ENCODE measurements around the gene LIPI.

DNA sequence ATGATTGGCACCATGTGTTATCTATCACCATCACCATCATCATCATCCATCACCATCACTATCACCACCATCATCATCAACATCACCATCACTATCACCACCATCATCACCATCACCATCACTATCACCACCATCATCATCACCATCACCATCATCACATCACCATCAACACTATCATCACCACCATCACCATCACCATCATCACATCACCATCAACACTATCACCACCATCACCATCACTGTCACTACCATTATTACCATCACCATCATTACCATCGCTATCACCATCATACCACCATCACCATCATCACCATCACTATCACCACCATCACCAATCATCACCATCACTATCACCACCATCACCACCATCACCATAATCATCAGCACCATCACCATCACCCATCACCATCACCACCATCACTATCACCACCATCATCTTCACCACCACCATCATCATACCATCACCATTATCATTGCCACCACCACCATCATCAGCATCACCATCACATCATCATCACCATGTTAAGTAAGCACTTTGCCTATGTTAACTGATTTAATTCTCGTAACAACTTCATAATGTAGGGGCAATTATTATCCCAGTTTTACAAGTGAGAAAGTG, 112.8 kb downstream of the LIPI start:
- TF ChIP-seq ISL1 (CRISPR knock-in tag; IDR thresholded peaks at IDR 0.05), result no peak
- no peak for TF ChIP-seq SNAI2 (CRISPR knock-in tag; IDR thresholded peaks at IDR 0.05)
- no peak for TF ChIP-seq ARNTL (CRISPR knock-in tag; IDR thresholded peaks at IDR 0.05; ENCODE audit: borderline replicate concordance, low read depth)
- no peak for TF ChIP-seq TCF4 (CRISPR knock-in tag; IDR thresholded peaks at IDR 0.05; ENCODE audit: borderline replicate concordance)
- TF ChIP-seq, protein P1, sequence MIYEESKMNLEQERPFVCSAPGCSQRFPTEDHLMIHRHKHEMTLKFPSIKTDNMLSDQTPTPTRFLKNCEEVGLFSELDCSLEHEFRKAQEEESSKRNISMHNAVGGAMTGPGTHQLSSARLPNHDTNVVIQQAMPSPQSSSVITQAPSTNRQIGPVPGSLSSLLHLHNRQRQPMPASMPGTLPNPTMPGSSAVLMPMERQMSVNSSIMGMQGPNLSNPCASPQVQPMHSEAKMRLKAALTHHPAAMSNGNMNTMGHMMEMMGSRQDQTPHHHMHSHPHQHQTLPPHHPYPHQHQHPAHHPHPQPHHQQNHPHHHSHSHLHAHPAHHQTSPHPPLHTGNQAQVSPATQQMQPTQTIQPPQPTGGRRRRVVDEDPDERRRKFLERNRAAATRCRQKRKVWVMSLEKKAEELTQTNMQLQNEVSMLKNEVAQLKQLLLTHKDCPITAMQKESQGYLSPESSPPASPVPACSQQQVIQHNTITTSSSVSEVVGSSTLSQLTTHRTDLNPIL (CRISPR knock-in tag; IDR thresholded peaks at IDR 0.05; ENCODE audit: low read depth), result no peak
- TF ChIP-seq, protein P2, sequence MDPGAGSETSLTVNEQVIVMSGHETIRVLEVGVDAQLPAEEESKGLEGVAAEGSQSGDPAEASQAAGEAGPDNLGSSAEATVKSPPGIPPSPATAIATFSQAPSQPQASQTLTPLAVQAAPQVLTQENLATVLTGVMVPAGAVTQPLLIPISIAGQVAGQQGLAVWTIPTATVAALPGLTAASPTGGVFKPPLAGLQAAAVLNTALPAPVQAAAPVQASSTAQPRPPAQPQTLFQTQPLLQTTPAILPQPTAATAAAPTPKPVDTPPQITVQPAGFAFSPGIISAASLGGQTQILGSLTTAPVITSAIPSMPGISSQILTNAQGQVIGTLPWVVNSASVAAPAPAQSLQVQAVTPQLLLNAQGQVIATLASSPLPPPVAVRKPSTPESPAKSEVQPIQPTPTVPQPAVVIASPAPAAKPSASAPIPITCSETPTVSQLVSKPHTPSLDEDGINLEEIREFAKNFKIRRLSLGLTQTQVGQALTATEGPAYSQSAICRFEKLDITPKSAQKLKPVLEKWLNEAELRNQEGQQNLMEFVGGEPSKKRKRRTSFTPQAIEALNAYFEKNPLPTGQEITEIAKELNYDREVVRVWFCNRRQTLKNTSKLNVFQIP (CRISPR knock-in tag; IDR thresholded peaks at IDR 0.05; ENCODE audit: borderline replicate concordance, low read depth), result no peak
- TF ChIP-seq, protein P3, sequence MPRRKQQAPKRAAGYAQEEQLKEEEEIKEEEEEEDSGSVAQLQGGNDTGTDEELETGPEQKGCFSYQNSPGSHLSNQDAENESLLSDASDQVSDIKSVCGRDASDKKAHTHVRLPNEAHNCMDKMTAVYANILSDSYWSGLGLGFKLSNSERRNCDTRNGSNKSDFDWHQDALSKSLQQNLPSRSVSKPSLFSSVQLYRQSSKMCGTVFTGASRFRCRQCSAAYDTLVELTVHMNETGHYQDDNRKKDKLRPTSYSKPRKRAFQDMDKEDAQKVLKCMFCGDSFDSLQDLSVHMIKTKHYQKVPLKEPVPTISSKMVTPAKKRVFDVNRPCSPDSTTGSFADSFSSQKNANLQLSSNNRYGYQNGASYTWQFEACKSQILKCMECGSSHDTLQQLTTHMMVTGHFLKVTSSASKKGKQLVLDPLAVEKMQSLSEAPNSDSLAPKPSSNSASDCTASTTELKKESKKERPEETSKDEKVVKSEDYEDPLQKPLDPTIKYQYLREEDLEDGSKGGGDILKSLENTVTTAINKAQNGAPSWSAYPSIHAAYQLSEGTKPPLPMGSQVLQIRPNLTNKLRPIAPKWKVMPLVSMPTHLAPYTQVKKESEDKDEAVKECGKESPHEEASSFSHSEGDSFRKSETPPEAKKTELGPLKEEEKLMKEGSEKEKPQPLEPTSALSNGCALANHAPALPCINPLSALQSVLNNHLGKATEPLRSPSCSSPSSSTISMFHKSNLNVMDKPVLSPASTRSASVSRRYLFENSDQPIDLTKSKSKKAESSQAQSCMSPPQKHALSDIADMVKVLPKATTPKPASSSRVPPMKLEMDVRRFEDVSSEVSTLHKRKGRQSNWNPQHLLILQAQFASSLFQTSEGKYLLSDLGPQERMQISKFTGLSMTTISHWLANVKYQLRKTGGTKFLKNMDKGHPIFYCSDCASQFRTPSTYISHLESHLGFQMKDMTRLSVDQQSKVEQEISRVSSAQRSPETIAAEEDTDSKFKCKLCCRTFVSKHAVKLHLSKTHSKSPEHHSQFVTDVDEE (CRISPR knock-in tag; IDR thresholded peaks at IDR 0.05), result no peak
